ENCODE measurements around the gene OSER1. TPM values are rescaled to one million over a fixed set of nuclear protein-coding genes. Genes with fewer than 3 reads are reported as not detected.

OSER1 gene
- total RNA-seq, 1 experiment from 2014 or later: 34.8 TPM

DNA sequence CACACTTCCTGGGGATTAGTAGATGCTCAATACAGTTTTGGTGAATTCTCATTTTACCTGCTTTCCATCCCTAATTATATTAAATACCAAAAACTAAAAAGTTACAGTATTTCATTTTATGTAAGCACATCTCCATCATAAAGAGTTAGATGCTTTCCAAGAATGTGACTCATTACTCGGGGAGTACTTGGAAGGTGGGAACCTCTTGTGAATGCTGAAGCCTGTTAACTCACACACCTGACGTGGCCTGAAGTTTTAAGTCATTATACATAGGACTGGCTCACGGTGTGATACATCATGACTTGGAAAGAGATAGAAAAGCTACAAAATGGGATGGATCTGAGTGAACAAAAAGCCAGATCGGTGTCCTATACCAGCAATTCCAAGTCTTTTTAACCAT, 2.2 kb upstream of the OSER1 start:
- Histone ChIP-seq H3K36me3 (ENCODE audit: low read depth, low read length) (no peaks in the 10 kb centered on the region), H3K79me2 (ENCODE audit: low read length) (peaks cover 38% of the 10 kb centered on the region), H4K20me1 (ENCODE audit: low read length) (peaks cover 21% of the 10 kb centered on the region), H3K4me2 (ENCODE audit: low read length) (0 out of 2 replicates have a peak overlapping the region, but pooled peaks have one; percentile 5), H3K27ac (ENCODE audit: low read length) (no peak overlapping the region), H3K9ac (ENCODE audit: low read length) (no peak overlapping the region), H2AFZ (ENCODE audit: low read length) (no peak overlapping the region), H3F3A (ENCODE audit: low read length, unreplicated experiment) (no peaks in the 10 kb centered on the region), H3K4me3 (ENCODE audit: low read length) (no peak overlapping the region), H3K9me2 (replicated peaks; ENCODE audit: low read length) (no peaks in the 10 kb centered on the region), H3K27me3 (ENCODE audit: low read length) (no peaks in the 10 kb centered on the region), H3K4me1 (ENCODE audit: insufficient read depth, low read length) (peaks cover 28% of the 10 kb centered on the region), H3K9me3 (ENCODE audit: low read length) (no peaks in the 10 kb centered on the region)
- CTCF ChIA-PET: interaction anchor here (0.6 kb wide), 2 partner anchors 156 to 249 kb away, joined by 3 to 4 read pairs; no protein-coding TSS in a partner anchor
- DNase-seq: peak; percentile 77
- intact Hi-C loops (cut with micrococcal nuclease): loop anchor here (5.0 to 10.0 kb wide), 2 partner anchors 368 to 520 kb away; no protein-coding TSS in a partner anchor
- POLR2A ChIA-PET (ENCODE audit: unreplicated experiment): no interaction called here
- ATAC-seq: no peak
- TF ChIP-seq, protein P1, sequence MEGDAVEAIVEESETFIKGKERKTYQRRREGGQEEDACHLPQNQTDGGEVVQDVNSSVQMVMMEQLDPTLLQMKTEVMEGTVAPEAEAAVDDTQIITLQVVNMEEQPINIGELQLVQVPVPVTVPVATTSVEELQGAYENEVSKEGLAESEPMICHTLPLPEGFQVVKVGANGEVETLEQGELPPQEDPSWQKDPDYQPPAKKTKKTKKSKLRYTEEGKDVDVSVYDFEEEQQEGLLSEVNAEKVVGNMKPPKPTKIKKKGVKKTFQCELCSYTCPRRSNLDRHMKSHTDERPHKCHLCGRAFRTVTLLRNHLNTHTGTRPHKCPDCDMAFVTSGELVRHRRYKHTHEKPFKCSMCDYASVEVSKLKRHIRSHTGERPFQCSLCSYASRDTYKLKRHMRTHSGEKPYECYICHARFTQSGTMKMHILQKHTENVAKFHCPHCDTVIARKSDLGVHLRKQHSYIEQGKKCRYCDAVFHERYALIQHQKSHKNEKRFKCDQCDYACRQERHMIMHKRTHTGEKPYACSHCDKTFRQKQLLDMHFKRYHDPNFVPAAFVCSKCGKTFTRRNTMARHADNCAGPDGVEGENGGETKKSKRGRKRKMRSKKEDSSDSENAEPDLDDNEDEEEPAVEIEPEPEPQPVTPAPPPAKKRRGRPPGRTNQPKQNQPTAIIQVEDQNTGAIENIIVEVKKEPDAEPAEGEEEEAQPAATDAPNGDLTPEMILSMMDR (conservative IDR thresholded peaks at IDR 0.05; ENCODE audit: low read depth, low read length): no peak
- TF ChIP-seq EZH2phosphoT487 (IDR thresholded peaks at IDR 0.05; ENCODE audit: borderline replicate concordance, low read length): no peak
- no TSS peak for BruUV-seq (replicated peaks)

DNA sequence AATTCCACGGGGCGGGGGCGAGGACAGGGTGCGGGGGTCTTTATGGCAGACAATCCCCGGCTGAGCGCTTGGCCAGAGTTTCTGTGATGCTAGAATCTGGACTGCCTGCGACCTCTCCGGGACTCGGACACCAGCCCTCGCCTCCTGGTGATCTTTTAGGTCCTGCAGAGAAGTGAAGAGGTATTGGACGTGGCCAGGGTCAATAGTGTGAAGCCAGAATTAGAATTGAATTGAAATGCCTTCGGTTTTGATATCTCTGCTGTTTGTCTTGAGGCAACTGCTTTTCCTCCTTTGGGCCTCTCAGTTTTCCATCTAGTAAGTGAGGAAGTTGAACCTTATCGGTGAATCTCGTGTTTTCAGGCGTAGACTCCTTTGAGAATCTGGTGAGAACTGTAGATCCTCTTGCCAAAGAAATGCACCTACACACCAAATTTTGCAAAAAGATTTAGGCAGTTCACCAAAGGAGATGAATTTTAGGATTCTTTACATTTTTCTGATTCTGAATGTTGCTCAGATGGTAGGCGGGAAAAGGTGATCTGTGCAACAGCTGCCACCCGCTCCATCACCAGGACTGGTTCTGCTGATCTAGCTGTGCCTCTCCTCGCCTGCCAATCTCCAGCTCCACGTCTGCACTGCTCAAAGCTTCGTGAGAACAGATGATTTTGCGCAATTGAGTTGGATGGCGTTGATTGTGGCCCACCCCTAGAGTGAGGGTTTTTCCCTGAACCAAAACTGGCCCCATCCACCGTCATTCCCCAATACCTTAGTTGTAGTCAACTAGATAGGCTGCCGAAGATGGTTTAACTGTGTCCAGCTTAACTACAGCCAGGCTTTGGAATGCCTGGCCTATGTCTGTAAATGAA, 837 bp upstream of the OSER1 start:
- no peaks in the 10 kb centered on the region for H3K9me2 ChIP-seq (replicated peaks; ENCODE audit: low read length)
- H3K36me3 ChIP-seq (ENCODE audit: low read depth, low read length): peaks cover 1% of the 10 kb centered on the region; the same call in 1 of the 2 replicates
- ATAC-seq: peak; percentile 7; the same call in 1 of the 2 replicates
- intact Hi-C loops (cut with micrococcal nuclease): loop anchor here (5.0 to 10.0 kb wide), 2 partner anchors 367 to 521 kb away; no protein-coding TSS in a partner anchor
- peak overlapping the region; percentile 59 for H3K9ac ChIP-seq (ENCODE audit: low read length)
- CTCF ChIA-PET: no interaction called here
- peak overlapping the region; percentile 66 for H2AFZ ChIP-seq (ENCODE audit: low read length)
- H3K4me2 ChIP-seq (ENCODE audit: low read length): peak overlapping the region; percentile 97
- H3F3A ChIP-seq (ENCODE audit: low read length, unreplicated experiment): no peaks in the 10 kb centered on the region
- H4K20me1 ChIP-seq (ENCODE audit: low read length): peaks cover 21% of the 10 kb centered on the region
- H3K4me1 ChIP-seq (ENCODE audit: insufficient read depth, low read length): peaks cover 41% of the 10 kb centered on the region
- peak overlapping the region; percentile 35 for H3K27ac ChIP-seq (ENCODE audit: low read length)
- H3K79me2 ChIP-seq (ENCODE audit: low read length): peaks cover 52% of the 10 kb centered on the region
- DNase-seq: no peak
- POLR2A ChIA-PET (ENCODE audit: unreplicated experiment): interaction anchor here (0.6 kb wide), 1 partner anchor 250 kb away, joined by 3 read pairs; no protein-coding TSS in a partner anchor
- peak overlapping the region; percentile 87 for H3K4me3 ChIP-seq (ENCODE audit: low read length)
- TF ChIP-seq, protein P1 (conservative IDR thresholded peaks at IDR 0.05; ENCODE audit: low read depth, low read length): no peak
- no peak for TF ChIP-seq EZH2 (IDR thresholded peaks at IDR 0.05; ENCODE audit: low read length, unreplicated experiment)
- no peak for TF ChIP-seq EZH2phosphoT487 (IDR thresholded peaks at IDR 0.05; ENCODE audit: borderline replicate concordance, low read length)
- H3K9me3 ChIP-seq (ENCODE audit: low read length): no peaks in the 10 kb centered on the region
- TSS peak; percentile 85 for BruUV-seq (replicated peaks)
- no peaks in the 10 kb centered on the region for H3K27me3 ChIP-seq (ENCODE audit: low read length)
